Neutrophil (primary cell): ENCODE data around the gene SCIMP.

Experiments used
- H3K27ac ChIP-seq: fragments of 200-600 bp; sonication (generic); 2 replicates; pipeline ENCODE4 v1.5.1; 2016; ENCODE audit warnings: mild to moderate bottlenecking, moderate library complexity
- H3K27me3 ChIP-seq: fragments of 200-600 bp; sonication (generic); 2 replicates; pipeline ENCODE4 v1.6.0; 2016; ENCODE audit warnings: mild to moderate bottlenecking
- H3K36me3 ChIP-seq: fragments of 200-600 bp; sonication (generic); 2 replicates; pipeline ENCODE4 v1.5.1; 2017
- H3K4me1 ChIP-seq, 2 experiments: fragments of 200-600 bp in 1 of 2; sonication (generic) in 1 of 2; 1 replicate in 1 of 2; 2 replicates in 1 of 2; pipeline versions ENCODE4 v1.5.1 to v1.6.1; 2013 to 2016; ENCODE audit warnings: low read depth in 1 of 2, low read length in 1 of 2, mild to moderate bottlenecking in 1 of 2, moderate library complexity in 1 of 2; ENCODE audit not compliant: control insufficient read depth in 1 of 2, insufficient read depth in 1 of 2
- H3K4me3 ChIP-seq, 2 experiments: fragments of 200-600 bp in 1 of 2; sonication (generic) in 1 of 2; 1 replicate in 1 of 2; 2 replicates in 1 of 2; pipeline ENCODE4 v1.5.1; 2013 to 2016; ENCODE audit warnings: low read depth in 1 of 2, low read length in 1 of 2, mild to moderate bottlenecking in 1 of 2, moderate library complexity in 1 of 2
- H3K9me3 ChIP-seq: fragments of 200-600 bp; sonication (generic); 2 replicates; pipeline ENCODE4 v1.5.1; 2016
- CTCF ChIP-seq: fragments of 200-600 bp; sonication (generic); IDR thresholded peaks from 2 replicates; pipeline ENCODE4 v1.5.1; 2016; ENCODE audit warnings: antibody characterized with exemption

Gene SCIMP

DNA sequence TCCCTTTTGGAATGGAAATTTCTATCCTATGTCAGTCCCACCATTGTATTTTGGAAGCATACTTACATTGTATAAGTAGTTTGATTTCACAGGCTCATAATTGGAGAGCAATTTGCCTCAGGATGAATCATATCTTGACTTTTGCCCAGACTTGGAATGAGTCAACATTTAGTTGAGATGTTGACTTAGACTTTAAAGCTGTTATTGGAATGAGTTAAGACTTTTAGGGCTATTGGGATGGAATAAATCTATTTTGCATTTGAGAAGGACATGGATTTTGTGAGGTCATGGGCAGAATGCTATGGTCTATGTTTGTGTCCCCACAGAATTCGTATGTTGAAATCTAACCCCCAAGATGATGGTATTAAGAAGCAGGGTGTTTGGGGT, 30.8 kb downstream of the SCIMP start:
- TF ChIP-seq CTCF = no peak
- no peaks in the 10 kb centered on the region for H3K27me3 ChIP-seq
- no peak overlapping the region for H3K4me3 ChIP-seq
- H3K4me1 ChIP-seq = no peaks in the 10 kb centered on the region
- H3K9me3 ChIP-seq = no peaks in the 10 kb centered on the region
- no peak overlapping the region for H3K27ac ChIP-seq
- H3K36me3 ChIP-seq = no peaks in the 10 kb centered on the region

DNA sequence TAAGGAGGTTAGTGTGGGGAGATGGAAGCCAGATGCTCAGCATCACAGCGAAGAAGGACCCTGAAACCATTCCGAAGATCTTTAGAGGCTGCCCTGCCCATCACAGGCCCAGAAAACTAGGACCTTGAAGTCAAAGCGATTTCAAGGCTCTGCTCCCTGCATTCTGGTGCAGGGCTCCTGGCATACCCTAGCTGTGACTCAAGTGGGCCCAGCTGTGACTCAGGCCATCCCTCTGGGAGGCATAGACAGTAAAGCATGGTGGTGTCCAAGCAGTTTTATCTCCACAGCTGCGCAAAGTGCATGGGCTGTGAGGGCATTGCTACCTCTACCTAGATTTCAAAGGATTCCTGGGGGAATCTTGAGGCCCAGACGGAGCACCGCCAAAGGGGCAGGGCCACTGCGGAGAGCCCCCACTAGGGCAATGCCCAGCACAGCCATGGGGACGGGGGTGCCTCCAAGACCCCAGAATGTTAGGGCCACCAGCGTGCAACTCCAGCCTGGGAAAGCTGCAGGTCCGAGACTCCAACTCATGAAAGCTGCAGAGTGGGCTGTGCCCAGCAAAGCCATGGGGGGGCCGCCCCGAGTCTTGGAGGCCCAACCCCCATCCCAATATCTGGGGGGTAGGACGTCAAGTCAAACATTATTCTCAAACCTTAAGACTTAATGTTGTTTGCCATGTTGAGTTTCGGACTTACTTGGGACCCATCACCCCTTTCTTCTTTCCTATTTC, 31.3 kb downstream of the SCIMP start:
- no peaks in the 10 kb centered on the region for H3K36me3 ChIP-seq
- H3K27me3 ChIP-seq = no peaks in the 10 kb centered on the region
- TF ChIP-seq CTCF = no peak
- H3K4me1 ChIP-seq = no peaks in the 10 kb centered on the region
- H3K4me3 ChIP-seq = no peak overlapping the region
- no peaks in the 10 kb centered on the region for H3K9me3 ChIP-seq
- H3K27ac ChIP-seq = no peak overlapping the region

GRCh38 chr17:5201011-5201410, 33.6 kb downstream of the SCIMP start:
- TF ChIP-seq CTCF = no peak
- H3K27me3 ChIP-seq = no peaks in the 10 kb centered on the region
- no peak overlapping the region for H3K27ac ChIP-seq
- no peaks in the 10 kb centered on the region for H3K4me1 ChIP-seq
- no peaks in the 10 kb centered on the region for H3K9me3 ChIP-seq
- no peaks in the 10 kb centered on the region for H3K36me3 ChIP-seq
- no peak overlapping the region for H3K4me3 ChIP-seq

- H3K4me1 ChIP-seq = no peaks in the 10 kb centered on the region
- no peaks in the 10 kb centered on the region for H3K9me3 ChIP-seq
- no peaks in the 10 kb centered on the region for H3K36me3 ChIP-seq
- no peaks in the 10 kb centered on the region for H3K27me3 ChIP-seq
- no peak overlapping the region for H3K4me3 ChIP-seq
- TF ChIP-seq CTCF = no peak
- H3K27ac ChIP-seq = no peak overlapping the region
Measured at GRCh38 chr17:5200360-5200759, 34.3 kb downstream of the SCIMP start.

- H3K27ac ChIP-seq = no peak overlapping the region
Measured at GRCh38 chr17:5198472-5198871, 36.2 kb downstream of the SCIMP start.

More at GRCh38 chr17:5198472-5198871, 36.2 kb downstream of the SCIMP start:
- no peaks in the 10 kb centered on the region for H3K27me3 ChIP-seq
- no peaks in the 10 kb centered on the region for H3K4me1 ChIP-seq
- no peaks in the 10 kb centered on the region for H3K36me3 ChIP-seq
- no peaks in the 10 kb centered on the region for H3K9me3 ChIP-seq
- no peak overlapping the region for H3K4me3 ChIP-seq
- TF ChIP-seq CTCF = no peak
